GM12874 (cell line): ENCODE measurements around the gene OLFML3.

ENCODE experiments used
- TF ChIP-seq, protein P1 (sequence below): IDR thresholded peaks from 2 replicates; pipeline ENCODE4 v1.5.1; 2011; ENCODE audit warnings: low read depth, mild to moderate bottlenecking, control low read depth, low read length, moderate library complexity; ENCODE audit not compliant: insufficient read depth

OLFML3 gene

DNA sequence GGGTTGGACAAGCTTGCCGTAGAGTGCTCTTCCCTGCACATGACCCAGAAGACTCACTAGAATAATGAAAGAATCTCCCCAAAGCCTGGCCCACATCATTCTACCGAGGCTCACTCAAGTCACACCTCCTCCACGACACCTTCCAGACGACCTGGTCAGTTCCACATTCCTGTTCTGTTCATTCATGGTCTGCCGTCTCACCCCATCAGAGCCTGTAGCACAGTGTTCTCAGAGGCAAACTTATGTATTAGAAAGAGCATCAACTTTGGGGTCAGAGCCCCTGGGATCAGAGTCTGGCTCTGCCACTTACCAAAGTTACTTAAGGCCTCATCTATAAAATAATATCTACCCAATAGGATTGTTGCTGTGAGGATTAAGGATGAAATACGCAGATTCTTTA, 7.5 kb downstream of the OLFML3 start:
- TF ChIP-seq, protein P1, sequence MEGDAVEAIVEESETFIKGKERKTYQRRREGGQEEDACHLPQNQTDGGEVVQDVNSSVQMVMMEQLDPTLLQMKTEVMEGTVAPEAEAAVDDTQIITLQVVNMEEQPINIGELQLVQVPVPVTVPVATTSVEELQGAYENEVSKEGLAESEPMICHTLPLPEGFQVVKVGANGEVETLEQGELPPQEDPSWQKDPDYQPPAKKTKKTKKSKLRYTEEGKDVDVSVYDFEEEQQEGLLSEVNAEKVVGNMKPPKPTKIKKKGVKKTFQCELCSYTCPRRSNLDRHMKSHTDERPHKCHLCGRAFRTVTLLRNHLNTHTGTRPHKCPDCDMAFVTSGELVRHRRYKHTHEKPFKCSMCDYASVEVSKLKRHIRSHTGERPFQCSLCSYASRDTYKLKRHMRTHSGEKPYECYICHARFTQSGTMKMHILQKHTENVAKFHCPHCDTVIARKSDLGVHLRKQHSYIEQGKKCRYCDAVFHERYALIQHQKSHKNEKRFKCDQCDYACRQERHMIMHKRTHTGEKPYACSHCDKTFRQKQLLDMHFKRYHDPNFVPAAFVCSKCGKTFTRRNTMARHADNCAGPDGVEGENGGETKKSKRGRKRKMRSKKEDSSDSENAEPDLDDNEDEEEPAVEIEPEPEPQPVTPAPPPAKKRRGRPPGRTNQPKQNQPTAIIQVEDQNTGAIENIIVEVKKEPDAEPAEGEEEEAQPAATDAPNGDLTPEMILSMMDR: no peak

DNA sequence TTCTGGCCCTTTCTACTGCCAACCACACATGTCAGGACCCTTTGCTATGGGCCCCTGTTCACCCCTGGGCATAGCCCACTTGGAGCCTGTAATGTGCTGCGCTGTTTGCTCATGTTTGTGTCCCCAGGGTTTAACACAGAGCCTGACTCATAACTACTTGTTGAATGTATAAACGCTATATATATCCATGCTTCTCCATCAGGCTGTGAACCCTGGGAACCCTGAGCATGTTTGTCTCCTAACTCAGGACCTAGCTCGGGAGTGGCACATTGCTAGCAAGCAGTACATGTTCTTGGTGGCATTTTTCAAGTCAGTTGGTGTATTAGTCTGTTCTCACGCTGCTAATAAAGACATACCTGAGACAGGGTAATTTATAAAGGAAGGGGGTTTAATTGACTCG, 8.0 kb downstream of the OLFML3 start:
- TF ChIP-seq, protein P1: no peak

DNA sequence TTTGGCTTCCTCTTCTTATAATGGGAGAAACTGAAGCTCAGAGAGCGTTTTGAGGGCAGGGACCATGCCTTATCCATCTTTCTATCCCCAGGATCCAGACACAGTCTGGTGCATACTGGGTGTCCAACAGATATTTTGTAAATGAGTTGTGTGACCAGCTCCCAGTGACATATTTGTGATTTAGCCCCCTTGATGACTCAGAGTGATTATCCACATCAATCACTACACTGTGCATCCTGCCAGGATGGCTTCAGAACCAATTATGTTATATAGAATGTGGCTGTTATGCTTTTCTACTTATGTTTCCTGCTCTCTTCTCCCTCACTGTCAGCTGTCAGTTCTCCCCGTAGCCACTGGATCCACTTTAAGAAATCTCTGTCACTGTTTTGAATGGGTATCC, 11.3 kb downstream of the OLFML3 start:
- TF ChIP-seq, protein P1: no peak

DNA sequence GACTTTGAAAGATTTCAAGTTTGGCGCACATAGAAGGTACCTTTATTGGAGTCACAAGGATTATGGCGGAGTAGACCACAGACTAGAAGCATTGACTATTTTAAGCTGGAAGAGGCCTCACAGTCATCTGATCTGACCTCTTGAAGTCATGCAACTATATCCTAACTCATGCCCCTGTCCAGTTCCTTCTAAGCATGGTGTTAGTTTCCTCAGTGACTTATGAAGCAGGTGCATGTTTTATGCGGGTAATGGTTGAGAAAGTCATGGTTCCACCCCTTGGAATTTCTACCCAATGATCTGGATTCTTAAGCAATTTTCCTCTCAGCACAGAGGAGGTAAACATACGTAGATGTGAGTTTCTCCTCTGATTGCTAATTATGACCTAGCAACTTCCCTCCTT, 11.7 kb downstream of the OLFML3 start:
- TF ChIP-seq, protein P1: no peak

DNA sequence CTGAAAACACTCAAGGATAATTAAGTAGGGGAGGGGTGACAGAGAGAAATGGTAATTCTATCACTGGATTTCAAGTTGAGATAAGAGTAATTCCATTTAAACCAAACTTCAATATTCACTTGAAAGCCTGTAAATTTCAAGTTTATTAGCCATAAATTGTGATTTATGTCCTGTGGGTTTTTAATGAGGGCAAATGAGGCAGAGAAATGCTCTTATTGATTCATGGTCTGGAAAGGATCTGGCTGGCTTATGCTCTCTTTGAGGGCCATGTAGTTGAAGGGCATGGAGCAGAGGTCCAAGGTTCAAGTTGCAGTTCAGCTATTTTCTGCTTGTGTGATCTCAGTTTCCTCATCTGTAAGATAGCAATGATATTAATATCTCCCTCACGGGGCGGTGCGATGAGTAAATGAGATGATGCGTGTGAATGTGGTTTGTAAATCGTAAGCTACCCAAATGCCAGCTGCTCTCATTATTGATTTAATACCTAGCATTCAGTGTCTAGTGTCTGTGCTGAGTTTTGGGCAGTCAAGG, 12.3 kb downstream of the OLFML3 start:
- TF ChIP-seq, protein P1: no peak

DNA sequence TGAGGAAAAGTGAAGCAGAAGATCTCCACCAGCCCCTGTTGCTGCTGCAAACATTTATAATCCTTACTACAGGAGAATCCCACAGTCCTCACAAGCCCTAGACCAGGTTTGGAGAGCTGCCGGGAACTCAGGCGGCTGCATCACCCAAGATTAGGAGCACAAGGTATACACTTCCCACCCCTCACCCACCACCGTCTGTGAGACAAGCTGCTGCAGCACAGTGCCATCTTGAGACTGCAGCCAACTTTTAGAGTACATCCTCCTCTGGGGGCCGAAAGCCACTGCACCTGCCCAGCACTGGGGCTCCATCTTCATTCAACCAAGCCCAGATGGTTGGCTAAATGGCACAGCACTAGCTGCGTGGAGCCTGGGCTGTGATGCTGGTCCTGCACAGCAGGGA, 13.8 kb downstream of the OLFML3 start:
- TF ChIP-seq, protein P1: no peak

DNA sequence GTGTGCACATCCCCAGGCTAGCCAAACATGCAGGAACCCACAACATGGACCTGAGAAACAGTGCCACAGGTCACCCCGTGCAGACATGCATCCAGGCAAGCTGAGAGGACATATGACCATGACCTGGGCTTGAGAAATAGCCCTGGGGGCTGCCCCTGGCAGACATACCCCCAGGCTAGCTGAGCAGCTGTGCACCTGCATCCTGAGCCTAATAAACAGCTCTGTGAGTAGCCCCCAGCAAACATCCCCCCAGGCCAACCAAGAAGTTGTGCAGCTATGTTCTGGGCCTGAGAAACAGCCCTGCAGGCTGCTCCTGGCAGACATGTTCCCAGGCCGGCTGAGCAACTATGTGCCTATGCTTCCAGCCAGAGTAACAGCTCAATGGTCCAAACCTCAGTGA, 14.5 kb downstream of the OLFML3 start:
- TF ChIP-seq, protein P1: no peak

DNA sequence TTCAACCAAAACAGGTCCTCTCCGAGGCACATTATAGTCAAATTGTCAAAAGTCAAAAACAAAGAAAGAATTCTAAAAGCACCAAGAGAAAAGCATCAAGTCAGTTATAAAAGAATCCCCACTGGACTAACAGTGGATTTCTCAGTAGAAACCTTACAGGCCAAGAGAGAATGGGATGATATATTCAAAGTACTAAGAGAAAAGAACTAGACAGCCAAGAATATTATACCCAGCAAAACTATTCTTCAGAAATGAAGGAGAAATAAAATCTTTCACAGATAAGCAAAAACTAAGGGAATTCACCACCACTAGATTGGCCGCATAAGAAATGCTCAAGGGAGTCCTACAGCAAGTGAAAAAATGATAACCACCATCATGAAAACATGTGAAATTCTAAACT, 16.1 kb downstream of the OLFML3 start:
- TF ChIP-seq, protein P1: no peak
